ENCODE data around the gene MUC13. TPM values are rescaled to one million over a fixed set of nuclear protein-coding genes. Genes with fewer than 3 reads are reported as not detected.
"Not testable (repeated sequence)": the region's sequence is repeated elsewhere in the genome, so short reads cannot be mapped to it uniquely, and the experiment has no call there.

MUC13 gene
- total and polyA plus RNA-seq, 2 of the 4 experiments (the other 2 are of a cell fraction): not detected

GRCh38 chr3:124960105-124960504 lies 25.6 kb upstream of the MUC13 start:
- Histone ChIP-seq H3K4ac (ENCODE audit: low read depth, low read length) (no peak overlapping the region), H2AK5ac (ENCODE audit: low read depth, low read length) (no peak overlapping the region), H3K79me1 (ENCODE audit: low read depth in 1 of 2, low read length in 2 of 2) (0 out of 4 replicates have a peak, but pooled peaks cover 0 to under 1% of the 10 kb centered on the region in 2 experiments), H3K27me3 (ENCODE audit: control insufficient read depth, insufficient read depth, low read length) (no peaks in the 10 kb centered on the region), H4K20me1 (ENCODE audit: insufficient read depth, low read length) (peaks cover 3% of the 10 kb centered on the region; the same call in 1 of the 2 replicates), H2BK20ac (ENCODE audit: low read depth, low read length) (no peak overlapping the region), H3K56ac (ENCODE audit: extremely low read depth, insufficient read depth, low read length) (no peak overlapping the region), H4K8ac (ENCODE audit: low read depth in 2 of 2, low read length in 2 of 2) (no peak overlapping the region), H2BK5ac (ENCODE audit: low read depth, low read length, poor library complexity, severe bottlenecking) (no peak overlapping the region), H3K36me3 (ENCODE audit: control insufficient read depth, insufficient read depth, low read length) (no peaks in the 10 kb centered on the region), H3K9ac (ENCODE audit: low read depth, low read length) (no peak overlapping the region), H3K14ac (replicated peaks; ENCODE audit: low read depth, low read length) (no peak overlapping the region), H3K18ac (ENCODE audit: low read depth, low read length) (no peak overlapping the region), H4K91ac (ENCODE audit: insufficient read depth, low read depth, low read length) (no peak overlapping the region), H3K4me3 (ENCODE audit: insufficient read depth, low read depth, low read length) (no peak overlapping the region), H4K5ac (ENCODE audit: low read depth, low read length) (no peak overlapping the region), H3K9me1 (ENCODE audit: insufficient read depth, low read length) (peaks cover 4% of the 10 kb centered on the region; the same call in 1 of the 2 replicates), H2AFZ (replicated peaks; ENCODE audit: low read length, poor library complexity) (no peak overlapping the region), H2BK15ac (ENCODE audit: low read depth, low read length) (no peak overlapping the region), H3K9me3 (ENCODE audit: control insufficient read depth, insufficient read depth, low read length) (no peaks in the 10 kb centered on the region), H3K27ac (ENCODE audit: insufficient read depth, low read length) (no peak overlapping the region), H3K23ac (ENCODE audit: low read depth, low read length) (no peak overlapping the region; the same call in 1 of the 2 replicates), H2AK9ac (replicated peaks; ENCODE audit: low read depth, low read length, poor library complexity) (no peak overlapping the region), H3K4me2 (ENCODE audit: low read depth, low read length) (no peak overlapping the region), H2BK120ac (ENCODE audit: low read depth, low read length) (no peak overlapping the region), H3K4me1 (ENCODE audit: control insufficient read depth, insufficient read depth, low read length) (peaks cover 4% of the 10 kb centered on the region; the same call in 1 of the 2 replicates)
- ChIA-PET CTCF (no interaction called here), POLR2A (ENCODE audit: unreplicated experiment) (no interaction called here)
- no peak for ATAC-seq (ENCODE audit: low read depth)
- dilution Hi-C loops (cut with HindIII; ENCODE audit: low sequenced_read_pairs, unreplicated experiment) (no loop called here), intact Hi-C loops (cut with micrococcal nuclease) (no loop called here), in situ Hi-C loops (cut with MboI; ENCODE audit: low sequenced_read_pairs) (no loop called here)
- TF ChIP-seq RCOR1 (IDR thresholded peaks at IDR 0.05; ENCODE audit: insufficient replicate concordance, low read length) (no peak), ELK1 (IDR thresholded peaks at IDR 0.05; ENCODE audit: borderline replicate concordance, low read depth, low read length) (no peak)
- no peak for DNase-seq
- no CpG with 5 or more reads among the region's 3 CpGs for WGBS, 2 experiments (ENCODE audit: extremely low coverage in 2 of 2, insufficient read length in 1 of 2)
- BruUV-seq (replicated peaks): no TSS peak

GRCh38 chr3:124957951-124958350 lies 23.4 kb upstream of the MUC13 start:
- H2BK20ac ChIP-seq (ENCODE audit: low read depth, low read length); H4K20me1 ChIP-seq (ENCODE audit: insufficient read depth, low read length); H3K56ac ChIP-seq (ENCODE audit: extremely low read depth, insufficient read depth, low read length); H2AK9ac ChIP-seq (replicated peaks; ENCODE audit: low read depth, low read length, poor library complexity); intact Hi-C loops (cut with micrococcal nuclease); H2AK5ac ChIP-seq (ENCODE audit: low read depth, low read length); H3K4me1 ChIP-seq (ENCODE audit: control insufficient read depth, insufficient read depth, low read length); H3K9ac ChIP-seq (ENCODE audit: low read depth, low read length); H3K79me1 ChIP-seq (ENCODE audit: low read depth in 1 of 2, low read length in 2 of 2); H2BK120ac ChIP-seq (ENCODE audit: low read depth, low read length); H3K9me1 ChIP-seq (ENCODE audit: insufficient read depth, low read length); H4K91ac ChIP-seq (ENCODE audit: insufficient read depth, low read depth, low read length); dilution Hi-C loops (cut with HindIII; ENCODE audit: low sequenced_read_pairs, unreplicated experiment); CTCF ChIA-PET; H3K27me3 ChIP-seq (ENCODE audit: control insufficient read depth, insufficient read depth, low read length); H3K9me3 ChIP-seq (ENCODE audit: control insufficient read depth, insufficient read depth, low read length); H3K4ac ChIP-seq (ENCODE audit: low read depth, low read length); in situ Hi-C loops (cut with MboI; ENCODE audit: low sequenced_read_pairs); H2BK5ac ChIP-seq (ENCODE audit: low read depth, low read length, poor library complexity, severe bottlenecking); H3K4me3 ChIP-seq (ENCODE audit: insufficient read depth, low read depth, low read length); H3K23ac ChIP-seq (ENCODE audit: low read depth, low read length); H3K4me2 ChIP-seq (ENCODE audit: low read depth, low read length); DNase-seq; H3K18ac ChIP-seq (ENCODE audit: low read depth, low read length); ATAC-seq (ENCODE audit: low read depth); H2AFZ ChIP-seq (replicated peaks; ENCODE audit: low read length, poor library complexity); H3K27ac ChIP-seq (ENCODE audit: insufficient read depth, low read length); H2BK15ac ChIP-seq (ENCODE audit: low read depth, low read length); H4K5ac ChIP-seq (ENCODE audit: low read depth, low read length); BruUV-seq (replicated peaks); H4K8ac ChIP-seq (ENCODE audit: low read depth in 2 of 2, low read length in 2 of 2); POLR2A ChIA-PET (ENCODE audit: unreplicated experiment); H3K14ac ChIP-seq (replicated peaks; ENCODE audit: low read depth, low read length); H3K36me3 ChIP-seq (ENCODE audit: control insufficient read depth, insufficient read depth, low read length): not testable (repeated sequence)
- no CpG with 5 or more reads among the region's 4 CpGs for WGBS, 2 experiments (ENCODE audit: extremely low coverage in 2 of 2, insufficient read length in 1 of 2)
